Upper lobe of left lung (tissue), 4 donors: ENCODE data around the gene ZNF219.

Experiments
- CTCF ChIP-seq, 6 experiments: fragments of 450-650 bp in 4 of 6; fragments of 200-600 bp in 2 of 6; sonication (generic) in 2 of 6; IDR thresholded peaks; one replicate each; pipeline ENCODE4 v1.5.1; 2016 to 2019; ENCODE audit warnings: antibody characterized with exemption in 6 of 6
- POLR2A ChIP-seq, 4 donors: fragments of 450-650 bp; IDR thresholded peaks; one replicate each; pipeline ENCODE4 v1.5.1; 2016 to 2017; ENCODE audit warnings: antibody characterized with exemption in 4 of 4, mild to moderate bottlenecking in 2 of 4
- POLR2AphosphoS5 ChIP-seq, 2 donors: sonication (generic); formaldehyde crosslinking; IDR thresholded peaks; one replicate each; pipeline ENCODE4 v1.5.1; 2017; ENCODE audit warnings: antibody characterized with exemption in 2 of 2

GRCh38 chr14:21089877-21090193 is 8.6 kb downstream of the ZNF219 start:
- TF ChIP-seq POLR2AphosphoS5 (IDR thresholded peaks at IDR 0.05) (no peak), POLR2A (IDR thresholded peaks at IDR 0.05) (no peak), CTCF (IDR thresholded peaks at IDR 0.05) (no peak)
